Activated B cell treated with CpG ODN at 0.5 μM for 24 hours (primary cell): Measurements from ENCODE around the gene ODF4. TPM values are rescaled to one million over a fixed set of nuclear protein-coding genes. Genes with fewer than 3 reads are reported as not detected.

ENCODE experiments used
- ATAC-seq: fragments of 200-7000 bp; cut with Tn5 transposase; one replicate; pipeline ENCODE4 v1.10.0; 2021; ENCODE audit warnings: low read depth, mild to moderate bottlenecking, moderate library complexity
- CTCF ChIA-PET: fragments of 350-600 bp; sonication (Branson Sonifier 250); formaldehyde crosslinking; loops from one replicate; lab custom pipeline; 2021; ENCODE audit warnings: antibody characterized with exemption; lab: Charles Lee
- POLR2A ChIA-PET: fragments of 350-600 bp; sonication (Branson Sonifier 250); formaldehyde crosslinking; loops from one replicate; lab custom pipeline; 2021; ENCODE audit warnings: antibody characterized with exemption; lab: Charles Lee
- DNase-seq: peaks from one replicate; pipeline ENCODE4 v3.0.0; 2022
- H3K27ac Mint-ChIP-seq: one replicate; pipeline ENCODE4 v1.8.0; 2020; ENCODE audit warnings: mixed read lengths
- H3K27me3 Mint-ChIP-seq: one replicate; pipeline ENCODE4 v1.8.0; 2021; ENCODE audit warnings: mixed read lengths
- H3K36me3 Mint-ChIP-seq: one replicate; pipeline ENCODE4 v1.8.0; 2021; ENCODE audit warnings: low read depth, mixed read lengths
- H3K4me1 Mint-ChIP-seq: one replicate; pipeline ENCODE4 v1.8.0; 2021; ENCODE audit warnings: mixed read lengths
- H3K4me3 Mint-ChIP-seq: one replicate; pipeline ENCODE4 v1.8.0; 2020; ENCODE audit warnings: mild to moderate bottlenecking, mixed read lengths
- H3K9me3 Mint-ChIP-seq: one replicate; pipeline ENCODE4 v1.8.0; 2020; ENCODE audit warnings: mixed read lengths
- intact Hi-C: fragments of 100-400 bp; cut with micrococcal nuclease; formaldehyde crosslinking; loops from one replicate; pipeline ENCODE4 v1.15.1; 2024
- total RNA-seq: library from RNA; stranded (reverse); gene quantifications from 2 replicates; pipeline ENCODE4 v1.2.3, GENCODE V29; 2022
- TF ChIP-seq, protein P1 (sequence below): fragments of 200-600 bp; IDR thresholded peaks from one replicate; pipeline ENCODE4 v1.8.0; 2022; ENCODE audit warnings: antibody characterized with exemption, mild to moderate bottlenecking

Gene ODF4
- total RNA-seq, 1 donor from 2014 or later: not detected

DNA sequence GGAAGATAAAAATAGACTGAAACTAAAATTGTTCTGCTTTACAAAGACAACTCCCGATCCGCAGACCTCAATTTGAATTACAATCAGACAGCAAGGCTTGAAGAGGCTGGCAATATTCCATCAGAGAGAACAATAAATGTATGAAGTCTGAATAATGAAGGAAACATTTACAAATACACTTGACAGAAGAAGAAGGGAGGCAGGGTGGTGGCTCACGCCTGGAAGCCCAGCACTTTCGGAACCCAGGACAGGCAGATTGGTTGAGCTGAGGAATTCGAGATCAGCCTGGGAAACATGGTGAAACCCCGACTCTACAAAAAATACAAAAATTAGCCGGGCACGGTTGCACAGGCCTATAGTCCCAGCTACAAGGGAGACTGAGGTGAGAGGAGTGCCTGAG lies 14.6 kb downstream of the ODF4 start:
- H3K9me3 Mint-ChIP-seq: no peaks in the 10 kb centered on the region
- DNase-seq: no peak
- intact Hi-C loops: no loop called here
- peaks cover 3% of the 10 kb centered on the region for H3K27me3 Mint-ChIP-seq
- TF ChIP-seq, protein P1, sequence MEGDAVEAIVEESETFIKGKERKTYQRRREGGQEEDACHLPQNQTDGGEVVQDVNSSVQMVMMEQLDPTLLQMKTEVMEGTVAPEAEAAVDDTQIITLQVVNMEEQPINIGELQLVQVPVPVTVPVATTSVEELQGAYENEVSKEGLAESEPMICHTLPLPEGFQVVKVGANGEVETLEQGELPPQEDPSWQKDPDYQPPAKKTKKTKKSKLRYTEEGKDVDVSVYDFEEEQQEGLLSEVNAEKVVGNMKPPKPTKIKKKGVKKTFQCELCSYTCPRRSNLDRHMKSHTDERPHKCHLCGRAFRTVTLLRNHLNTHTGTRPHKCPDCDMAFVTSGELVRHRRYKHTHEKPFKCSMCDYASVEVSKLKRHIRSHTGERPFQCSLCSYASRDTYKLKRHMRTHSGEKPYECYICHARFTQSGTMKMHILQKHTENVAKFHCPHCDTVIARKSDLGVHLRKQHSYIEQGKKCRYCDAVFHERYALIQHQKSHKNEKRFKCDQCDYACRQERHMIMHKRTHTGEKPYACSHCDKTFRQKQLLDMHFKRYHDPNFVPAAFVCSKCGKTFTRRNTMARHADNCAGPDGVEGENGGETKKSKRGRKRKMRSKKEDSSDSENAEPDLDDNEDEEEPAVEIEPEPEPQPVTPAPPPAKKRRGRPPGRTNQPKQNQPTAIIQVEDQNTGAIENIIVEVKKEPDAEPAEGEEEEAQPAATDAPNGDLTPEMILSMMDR: no peak
- no peak for ATAC-seq
- no peak overlapping the region for H3K27ac Mint-ChIP-seq
- H3K4me1 Mint-ChIP-seq: no peaks in the 10 kb centered on the region
- H3K4me3 Mint-ChIP-seq: no peak overlapping the region
- POLR2A ChIA-PET: no interaction called here
- no peaks in the 10 kb centered on the region for H3K36me3 Mint-ChIP-seq
- CTCF ChIA-PET: no interaction called here

DNA sequence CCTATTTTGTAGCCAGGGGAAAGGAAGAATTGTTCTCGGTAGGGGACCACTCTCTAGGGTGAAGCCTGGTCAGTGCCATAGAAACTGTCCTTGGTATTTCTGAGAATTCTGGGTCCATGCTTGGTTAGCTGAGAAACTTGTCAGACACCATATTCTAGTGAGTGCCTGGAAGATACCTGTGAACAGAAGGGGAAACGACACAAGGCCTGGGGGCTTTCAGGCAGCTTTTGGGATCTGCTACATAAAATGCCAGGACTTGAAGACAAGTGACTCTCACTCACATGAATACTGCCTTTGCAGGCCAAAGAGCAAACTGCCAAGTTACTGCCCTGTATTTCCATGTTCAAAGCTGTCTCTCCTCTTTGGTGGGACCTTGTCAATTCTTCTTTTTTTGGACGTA lies 18.3 kb downstream of the ODF4 start:
- Mint-ChIP-seq H3K4me3 (no peak overlapping the region), H3K36me3 (no peaks in the 10 kb centered on the region), H3K9me3 (no peaks in the 10 kb centered on the region), H3K27me3 (no peaks in the 10 kb centered on the region), H3K27ac (no peak overlapping the region), H3K4me1 (no peaks in the 10 kb centered on the region)
- TF ChIP-seq, protein P1: no peak
- intact Hi-C loops: no loop called here
- DNase-seq (no peak), ATAC-seq (no peak)
- CTCF ChIA-PET: no interaction called here
- POLR2A ChIA-PET: no interaction called here

DNA sequence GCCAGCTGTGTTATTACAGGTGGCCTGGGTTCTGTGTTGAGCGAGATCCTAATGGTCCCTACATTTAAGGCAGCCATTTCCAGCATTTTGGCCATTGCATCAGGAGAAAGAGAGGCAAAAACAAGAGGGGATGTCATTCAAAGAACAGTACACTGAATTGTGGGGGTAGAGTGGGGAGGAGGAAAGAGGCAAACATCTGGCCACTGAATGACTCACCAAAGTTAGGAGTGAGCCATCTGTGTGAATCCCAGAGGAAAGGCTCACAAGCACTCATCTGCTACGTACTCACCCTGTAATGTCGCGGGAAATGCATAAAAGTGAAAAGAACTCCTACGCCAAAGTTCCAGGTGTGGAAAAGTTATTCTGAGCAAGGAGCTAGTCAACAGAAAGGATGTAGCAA lies 20.1 kb downstream of the ODF4 start:
- CTCF ChIA-PET: no interaction called here
- intact Hi-C loops: no loop called here
- TF ChIP-seq, protein P1: no peak
- Mint-ChIP-seq H3K4me3 (no peak overlapping the region), H3K27me3 (no peaks in the 10 kb centered on the region), H3K4me1 (no peaks in the 10 kb centered on the region), H3K9me3 (no peaks in the 10 kb centered on the region), H3K27ac (no peak overlapping the region), H3K36me3 (no peaks in the 10 kb centered on the region)
- DNase-seq (no peak), ATAC-seq (no peak)
- POLR2A ChIA-PET: interaction anchor here (0.6 kb wide), 1 partner anchor 33 kb away, joined by 6 read pairs; no protein-coding TSS in a partner anchor

DNA sequence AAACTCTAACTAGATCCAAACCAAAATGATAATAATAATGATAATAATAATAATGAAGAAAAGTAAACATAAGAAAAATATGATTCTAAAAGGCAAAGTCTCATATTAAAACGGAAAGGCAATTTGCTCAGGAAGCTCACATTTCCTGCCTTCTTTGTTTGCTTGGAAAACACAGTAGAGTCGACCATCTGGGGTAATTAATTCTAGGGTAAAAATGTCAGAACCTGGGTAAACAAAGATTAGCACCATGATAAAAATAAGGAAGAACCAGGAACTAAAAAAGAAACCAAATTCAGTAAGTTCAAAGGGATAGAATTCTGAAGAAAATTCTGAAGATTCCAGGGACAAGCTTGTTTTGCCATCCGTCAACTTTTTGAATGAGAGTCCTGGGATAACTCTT lies 20.6 kb downstream of the ODF4 start:
- intact Hi-C loops: no loop called here
- Mint-ChIP-seq H3K27me3 (no peaks in the 10 kb centered on the region), H3K4me1 (no peaks in the 10 kb centered on the region), H3K9me3 (no peaks in the 10 kb centered on the region), H3K27ac (no peak overlapping the region), H3K36me3 (no peaks in the 10 kb centered on the region), H3K4me3 (no peak overlapping the region)
- DNase-seq (no peak), ATAC-seq (no peak)
- POLR2A ChIA-PET: no interaction called here
- CTCF ChIA-PET: no interaction called here
- TF ChIP-seq, protein P1: no peak

DNA sequence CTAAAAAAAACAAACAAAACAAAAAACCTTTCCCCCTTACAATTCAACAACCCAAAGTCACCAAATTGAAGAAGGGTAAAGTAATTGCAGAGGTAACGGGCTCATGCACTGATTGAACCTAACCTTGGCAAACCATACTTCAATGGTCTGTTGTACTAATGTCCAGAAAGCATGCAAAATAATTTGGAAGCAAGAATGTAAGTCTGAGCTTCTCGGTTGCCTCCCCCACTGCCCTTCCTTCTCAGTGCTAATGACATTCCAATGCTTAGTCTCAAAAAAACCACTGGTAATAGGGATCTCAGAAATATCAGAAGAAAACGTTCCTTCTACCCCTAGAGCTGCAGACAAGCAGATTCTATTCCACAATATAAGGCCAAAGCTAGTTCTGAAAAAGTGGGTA lies 21.1 kb downstream of the ODF4 start:
- Mint-ChIP-seq H3K4me3 (no peak overlapping the region), H3K36me3 (no peaks in the 10 kb centered on the region), H3K4me1 (no peaks in the 10 kb centered on the region), H3K27ac (no peak overlapping the region), H3K27me3 (no peaks in the 10 kb centered on the region), H3K9me3 (no peaks in the 10 kb centered on the region)
- CTCF ChIA-PET: no interaction called here
- DNase-seq (no peak), ATAC-seq (no peak)
- intact Hi-C loops: no loop called here
- POLR2A ChIA-PET: interaction anchor here (0.7 kb wide), 1 partner anchor 654 kb away, joined by 3 read pairs; no protein-coding TSS in a partner anchor
- TF ChIP-seq, protein P1: no peak
